Activated effector memory CD4-positive, alpha-beta T cell treated with Interleukin-2 at 50 U/mL for 16 hours (primary cell): ENCODE measurements around the gene SPATA24.
"Not testable (repeated sequence)": the region's sequence is repeated elsewhere in the genome, so short reads cannot be mapped to it uniquely, and the experiment has no call there.

ENCODE experiments used
- DNase-seq: peaks from one replicate; pipeline ENCODE4 v3.0.0-alpha.2; 2020

The SPATA24 gene, protein sequence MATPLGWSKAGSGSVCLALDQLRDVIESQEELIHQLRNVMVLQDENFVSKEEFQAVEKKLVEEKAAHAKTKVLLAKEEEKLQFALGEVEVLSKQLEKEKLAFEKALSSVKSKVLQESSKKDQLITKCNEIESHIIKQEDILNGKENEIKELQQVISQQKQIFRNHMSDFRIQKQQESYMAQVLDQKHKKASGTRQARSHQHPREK

DNA sequence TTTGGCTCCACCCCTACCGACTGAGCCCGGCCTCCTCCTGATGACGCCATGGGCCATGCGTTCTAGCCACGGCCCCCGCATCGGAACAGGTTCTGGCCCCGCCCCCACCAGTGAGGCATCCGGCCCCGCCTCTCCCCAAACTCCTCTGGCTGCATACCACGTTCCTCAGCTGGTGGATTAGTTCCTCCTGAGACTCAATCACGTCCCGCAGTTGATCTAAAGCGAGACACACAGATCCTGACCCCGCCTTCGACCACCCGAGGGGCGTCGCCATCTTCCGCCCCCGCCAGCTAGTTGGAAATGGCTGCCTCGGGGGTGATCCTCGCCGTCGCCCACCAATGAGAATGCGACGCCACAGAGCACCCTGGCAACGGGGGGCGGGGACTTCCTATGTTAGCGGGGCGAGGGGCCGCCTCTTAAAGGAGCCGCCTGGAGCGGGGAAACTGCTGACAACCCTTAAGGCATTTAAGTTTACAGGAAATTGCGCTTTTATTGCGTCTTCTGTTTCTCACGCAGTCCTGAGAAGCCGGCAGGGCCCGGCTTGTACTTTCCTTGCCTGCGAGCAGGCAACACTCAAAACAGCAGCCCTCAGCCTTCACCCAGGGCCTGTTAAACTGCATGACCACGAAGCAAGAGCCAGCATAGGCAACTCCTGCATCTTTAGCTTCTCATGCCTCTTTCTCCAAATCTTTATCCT, at the start of gene SPATA24:
Gene SPATA24, minus strand, starts transcription at position 303 of the 697 bp plus-strand sequence. Its CDS starts 29 bp downstream, at position 274.
- peak; percentile 97 for DNase-seq

DNA sequence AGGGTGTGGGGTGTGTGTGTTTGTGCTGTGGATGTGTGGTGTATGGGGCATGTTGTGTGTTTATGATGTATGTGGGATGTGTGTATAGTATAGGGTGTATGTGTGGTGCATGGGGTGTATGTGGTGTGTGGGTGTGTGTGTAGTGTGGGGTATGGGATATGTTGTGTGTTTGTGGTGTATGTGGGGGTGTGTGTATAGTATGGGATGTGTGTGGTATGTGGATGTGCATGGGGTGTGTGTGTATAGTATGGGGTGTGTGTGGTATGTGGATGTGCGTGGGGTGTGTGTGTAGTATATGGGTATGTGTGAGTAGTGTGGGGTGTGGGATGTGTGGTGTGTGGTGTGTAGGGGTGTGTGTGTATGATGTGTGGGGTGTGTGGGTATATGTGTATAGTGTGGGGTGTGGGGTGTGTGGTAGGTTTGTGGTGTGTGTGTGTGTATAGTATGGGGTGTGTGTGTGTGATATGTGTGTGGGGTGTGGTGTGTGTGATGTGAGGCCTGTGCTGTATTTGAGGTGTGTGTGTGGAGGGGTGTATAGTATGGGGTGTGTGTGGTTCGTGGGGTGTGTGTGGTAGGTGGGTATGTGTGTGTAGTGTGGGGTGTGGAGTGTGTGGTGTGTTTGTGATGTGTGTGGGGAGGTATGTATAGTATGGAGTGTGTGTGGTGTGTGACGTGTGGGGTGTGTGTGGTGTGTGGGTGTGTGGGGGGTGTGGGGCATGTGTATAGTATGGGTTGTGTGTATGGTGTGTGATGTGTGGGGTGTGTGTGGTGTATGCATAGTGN, 48.2 kb upstream of the SPATA24 start:
- DNase-seq, result no peak

DNA sequence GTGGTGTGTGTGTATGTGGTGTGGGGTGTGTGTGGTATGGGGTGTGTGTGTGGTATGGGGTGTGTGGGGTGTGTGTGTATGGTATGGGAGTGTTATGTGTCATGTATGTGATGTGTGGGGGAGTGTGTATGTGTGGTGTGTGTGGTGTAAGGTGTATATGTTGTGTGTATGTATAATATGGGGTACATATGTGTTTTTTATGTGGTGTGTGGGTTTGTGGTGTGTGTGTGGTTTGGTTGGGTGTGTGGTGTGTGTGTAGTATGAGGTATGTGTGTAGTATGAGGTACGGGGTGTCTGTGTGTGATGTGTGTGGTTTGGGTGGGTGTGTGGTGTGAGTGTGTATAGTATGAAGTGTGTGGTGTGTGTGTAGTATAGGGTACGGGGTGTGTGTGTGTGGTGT, 47.3 kb upstream of the SPATA24 start:
- DNase-seq, result no peak

DNA sequence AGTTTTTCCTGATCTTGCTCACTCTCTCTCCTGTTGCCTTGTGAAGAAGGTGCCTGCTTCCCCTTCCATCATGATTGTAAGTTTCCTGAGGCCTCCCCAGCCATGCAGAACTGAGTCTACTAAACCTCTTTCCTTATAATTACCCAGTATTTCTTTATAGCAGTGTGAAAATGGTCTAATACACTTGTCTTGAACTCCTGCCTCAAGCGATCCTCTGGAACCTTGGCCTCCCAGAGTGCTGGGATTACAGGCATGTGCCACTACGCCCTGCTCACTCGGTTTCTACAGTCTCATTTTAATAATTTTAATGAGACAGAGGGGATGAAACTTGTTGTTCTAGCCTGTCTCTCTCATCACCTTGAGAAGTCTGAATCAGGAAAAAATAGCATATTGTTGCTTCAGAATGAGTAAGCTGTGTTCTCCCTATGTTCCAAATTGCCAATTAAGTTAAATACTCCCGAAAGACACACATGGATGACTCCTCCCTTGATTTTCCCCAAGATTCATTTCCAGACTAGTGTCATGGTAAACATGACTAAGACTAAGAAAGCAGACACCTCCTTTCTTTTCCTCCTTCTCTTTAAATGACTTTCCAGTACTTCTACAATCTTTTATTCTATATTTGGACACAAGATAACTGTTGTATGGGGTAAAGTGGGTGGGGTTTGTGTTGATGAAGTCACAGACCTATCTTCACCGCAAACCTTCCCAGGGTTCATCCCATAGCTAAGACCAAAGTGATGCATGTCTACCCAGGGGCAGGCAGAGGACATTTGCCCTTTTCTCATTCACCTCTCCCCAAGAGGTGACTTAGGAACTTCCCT, 43.3 kb upstream of the SPATA24 start:
- DNase-seq, result no peak

DNA sequence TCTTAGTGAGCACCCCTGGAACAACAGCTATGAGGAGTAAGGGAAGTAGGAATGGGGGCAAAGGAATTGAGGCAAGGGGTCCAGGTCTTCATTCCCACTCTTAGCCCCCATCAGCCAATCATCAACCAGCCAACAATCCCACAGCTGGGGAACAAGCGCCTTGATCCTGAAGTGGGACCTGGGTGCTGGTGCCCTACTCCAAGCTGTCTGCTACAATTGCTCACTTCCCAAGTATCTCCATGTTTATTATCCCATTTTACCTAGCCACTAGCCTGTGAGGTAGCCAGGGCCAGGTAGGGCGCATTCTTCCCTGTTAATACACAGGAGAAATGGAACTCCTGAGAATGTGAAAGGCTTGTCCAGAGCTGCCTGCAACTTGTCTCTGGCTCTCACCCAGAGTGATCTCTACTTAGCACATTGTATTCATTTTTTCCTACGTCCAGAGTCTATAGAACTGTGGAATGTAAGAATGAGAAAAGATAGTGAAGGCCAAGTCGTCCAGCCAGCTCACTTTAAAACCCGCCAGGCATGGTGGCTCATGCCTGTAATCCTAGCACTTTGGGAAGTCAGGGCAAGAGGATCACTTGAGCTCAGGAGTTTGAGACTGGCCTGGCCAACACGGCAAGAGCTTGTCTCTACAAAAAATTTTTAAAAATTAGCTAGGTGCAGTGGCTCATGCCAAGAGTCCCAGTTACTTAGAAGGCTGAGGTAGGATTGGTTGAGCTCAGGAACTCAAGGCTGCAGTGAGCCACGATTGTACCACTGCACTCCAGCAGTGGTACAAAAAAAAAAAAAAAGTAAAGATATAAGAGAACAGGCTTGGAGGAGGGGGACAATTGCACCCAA, 41.7 kb upstream of the SPATA24 start:
- DNase-seq, result no peak

DNA sequence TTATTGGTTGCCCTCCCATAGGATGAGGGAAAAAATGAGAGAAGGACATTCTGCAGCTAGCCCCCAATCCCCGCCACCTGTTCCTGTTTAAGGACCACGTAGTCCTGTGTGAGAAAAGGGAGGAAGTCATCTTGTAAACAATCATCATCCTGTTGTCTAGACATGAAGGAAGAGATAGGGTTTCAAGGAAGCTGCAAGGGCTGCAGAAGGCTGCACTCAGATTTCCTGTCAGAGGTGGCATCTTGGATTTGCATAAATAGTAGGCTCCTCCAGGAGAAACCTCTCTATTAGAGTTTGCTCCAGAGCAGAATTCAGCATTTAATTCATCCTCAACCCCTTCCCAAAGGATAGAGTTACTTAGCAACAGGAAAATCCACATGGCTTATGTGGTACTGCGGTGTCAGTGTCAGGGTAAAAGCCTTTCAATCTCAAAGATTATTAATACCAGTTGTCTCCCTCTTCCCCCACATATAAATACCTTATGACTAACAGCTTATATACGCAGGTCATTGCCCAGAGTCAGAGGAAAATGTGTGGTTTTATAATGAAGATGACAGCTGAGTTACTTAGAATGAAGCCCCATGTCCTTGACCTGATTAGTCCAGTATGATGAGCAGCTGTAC, 40.1 kb upstream of the SPATA24 start:
- DNase-seq, result no peak

DNA sequence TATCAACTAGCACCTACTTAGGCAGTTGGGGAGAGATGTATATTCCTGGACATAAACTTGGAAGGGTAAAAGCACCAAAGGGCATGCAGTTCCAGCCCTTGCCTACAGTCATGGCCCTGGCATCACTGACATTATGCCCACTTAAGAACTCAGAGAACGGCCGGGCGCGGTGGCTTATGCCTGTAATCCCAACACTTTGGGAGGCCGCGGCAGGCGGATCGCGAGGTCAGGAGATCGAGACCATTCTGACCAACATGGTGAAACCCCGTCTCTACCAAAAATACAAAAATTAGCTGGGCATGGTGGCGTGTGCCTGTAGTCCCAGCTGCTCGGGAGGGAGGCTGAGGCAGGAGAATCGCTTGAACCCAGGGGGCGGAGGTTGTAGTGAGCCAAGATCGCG, 36.5 kb upstream of the SPATA24 start:
- DNase-seq, result not testable (repeated sequence)

DNA sequence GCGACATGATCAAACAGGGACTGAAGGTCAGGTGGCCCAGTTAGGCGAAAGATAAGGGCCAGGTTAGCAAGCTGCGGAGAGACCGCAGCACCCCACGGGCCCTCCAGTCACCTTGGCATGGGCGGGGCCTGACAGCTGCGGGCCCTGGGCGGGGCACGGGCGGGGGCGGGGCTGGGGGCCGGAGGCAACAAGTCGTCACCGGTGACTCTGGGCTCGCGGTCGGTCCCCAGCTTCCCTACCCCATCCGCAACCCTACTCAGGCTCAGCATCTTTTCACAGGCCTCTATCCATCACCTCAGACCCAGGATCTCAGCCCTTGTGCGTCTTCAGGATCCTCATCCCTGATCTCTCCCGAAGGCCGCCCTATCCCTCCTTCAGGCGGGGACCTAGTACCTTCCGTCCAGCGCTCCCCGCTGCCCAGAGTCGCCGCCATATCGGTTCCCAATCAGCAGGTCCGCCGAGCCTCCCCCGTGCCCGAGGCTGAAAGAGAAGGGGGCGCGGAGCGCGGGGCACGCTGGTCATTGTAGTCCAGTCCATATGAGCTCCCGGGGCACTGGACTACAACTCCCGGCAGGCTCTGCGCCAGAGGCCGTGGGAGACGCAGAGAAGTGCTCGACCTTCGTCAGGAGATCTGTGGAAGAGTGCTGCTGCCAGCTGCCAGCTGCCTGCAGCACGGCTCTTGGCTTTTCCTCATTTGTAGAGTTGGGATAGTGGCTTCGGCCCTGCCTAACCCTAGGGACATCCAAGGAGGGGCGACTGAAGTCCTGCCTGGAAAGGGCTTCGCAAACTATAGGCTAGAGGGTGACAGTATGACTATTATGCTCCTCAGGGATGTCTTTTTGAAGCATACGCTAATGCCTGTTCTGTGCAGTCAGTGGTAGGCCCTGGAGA, 35.4 kb upstream of the SPATA24 start, which contains the start of gene DNAJC18:
Gene DNAJC18, minus strand, starts transcription at position 513 of the 891 bp plus-strand sequence. Its CDS starts 80 bp downstream, at position 433.
- peak; percentile 80 for DNase-seq

DNA sequence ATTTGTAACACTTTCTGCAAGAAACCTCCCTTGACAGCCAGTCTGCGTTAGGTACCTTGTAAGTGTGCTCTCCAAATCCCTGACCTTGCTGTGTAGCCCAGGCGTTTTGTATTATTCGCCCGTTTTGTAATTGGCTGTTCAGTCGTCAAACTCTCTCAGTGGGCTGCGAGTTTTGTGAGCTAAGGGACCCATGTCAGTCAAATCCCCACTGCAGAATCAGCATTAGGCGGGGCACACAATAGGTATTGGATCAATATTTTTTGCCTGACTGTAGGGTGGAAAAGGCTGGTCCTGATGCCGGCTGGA, 34.8 kb upstream of the SPATA24 start:
- DNase-seq, result no peak

DNA sequence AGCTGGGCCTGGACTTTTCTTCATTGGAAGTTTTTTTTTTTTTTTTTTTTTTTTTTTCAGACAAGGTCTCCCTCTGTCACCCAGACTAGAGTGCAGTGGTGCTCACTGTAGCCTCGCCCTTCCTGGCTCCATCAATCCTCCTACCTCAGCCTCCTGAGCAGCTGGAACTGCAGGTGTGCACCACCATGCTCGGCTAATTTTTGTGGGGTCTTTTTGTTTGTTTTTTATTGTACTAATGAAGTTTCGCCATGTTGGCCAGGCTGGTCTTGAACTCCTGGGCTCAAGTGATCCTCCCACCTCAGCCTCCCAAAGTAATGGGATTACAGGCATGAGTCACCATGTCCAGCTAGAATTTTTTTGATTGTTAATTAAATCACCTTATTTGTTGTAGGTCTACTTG, 31.8 kb upstream of the SPATA24 start:
- no peak for DNase-seq

DNA sequence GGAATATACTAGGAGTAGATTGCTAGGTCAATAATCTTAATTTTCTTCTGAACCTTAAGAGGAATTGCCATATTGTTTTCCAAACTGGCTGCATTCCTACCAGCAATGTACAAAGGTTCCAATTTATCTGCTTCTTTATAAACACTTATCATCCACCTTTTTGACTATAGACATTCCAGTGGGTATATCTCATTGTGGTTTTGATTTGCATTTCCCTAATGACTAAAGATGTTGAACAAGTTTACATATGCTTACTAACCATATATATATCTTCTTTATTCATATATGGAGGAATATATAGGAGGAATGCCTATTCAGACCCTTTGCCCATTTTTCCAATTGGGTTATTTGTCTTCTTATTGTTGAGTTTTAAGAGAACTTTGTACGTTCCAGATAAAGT, 27.8 kb upstream of the SPATA24 start:
- DNase-seq, result no peak

DNA sequence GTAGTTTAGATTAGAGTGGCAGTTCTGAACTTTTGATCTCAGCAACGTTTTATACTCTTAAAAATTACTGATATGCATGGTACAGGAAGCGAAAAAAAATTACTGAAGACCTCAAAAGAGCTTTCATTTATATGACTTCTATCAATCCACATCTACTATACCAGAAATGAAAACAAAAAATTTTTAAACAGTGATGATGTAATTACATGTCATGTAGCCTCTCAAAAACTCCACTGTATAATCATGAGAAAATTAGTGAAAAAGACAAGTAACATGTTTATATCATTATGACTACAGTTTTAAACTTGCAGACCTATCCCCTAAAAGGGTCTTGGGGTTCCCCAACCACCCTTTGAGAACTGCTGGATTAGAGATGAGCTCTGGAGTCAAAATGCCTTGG, 26.1 kb upstream of the SPATA24 start:
- no peak for DNase-seq

DNA sequence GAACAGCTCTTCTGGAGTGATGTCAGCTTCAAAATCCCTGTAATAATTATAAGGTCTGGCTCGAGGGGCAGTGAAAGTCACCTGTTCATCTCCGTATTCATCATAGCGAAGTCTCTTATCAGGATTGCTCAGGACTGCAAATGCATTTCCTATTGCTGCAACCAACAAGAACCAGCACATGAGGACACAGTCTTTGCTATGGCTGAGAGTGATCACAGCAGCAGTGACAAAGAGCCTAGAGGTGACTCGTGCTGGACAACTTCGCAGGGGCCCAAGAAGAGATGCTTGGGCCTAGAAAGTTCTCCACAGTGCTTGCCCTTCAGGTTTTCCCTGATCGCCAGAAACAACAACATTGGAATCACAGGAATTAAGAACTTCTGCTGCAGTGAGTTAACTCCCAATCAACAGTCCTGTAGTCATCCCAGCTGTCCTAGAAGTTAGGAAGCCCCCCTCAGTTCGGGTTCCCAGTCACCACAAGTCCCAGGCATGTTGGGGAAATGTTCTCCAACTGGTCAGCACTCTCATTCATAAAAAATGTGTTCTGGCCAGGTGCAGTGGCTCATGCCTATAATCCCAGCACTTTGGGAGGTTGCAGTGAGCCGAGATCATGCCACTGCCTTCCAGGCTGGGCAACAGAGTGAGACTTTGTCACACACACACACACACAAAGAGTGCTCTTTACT, 22.5 kb upstream of the SPATA24 start:
- no peak for DNase-seq

DNA sequence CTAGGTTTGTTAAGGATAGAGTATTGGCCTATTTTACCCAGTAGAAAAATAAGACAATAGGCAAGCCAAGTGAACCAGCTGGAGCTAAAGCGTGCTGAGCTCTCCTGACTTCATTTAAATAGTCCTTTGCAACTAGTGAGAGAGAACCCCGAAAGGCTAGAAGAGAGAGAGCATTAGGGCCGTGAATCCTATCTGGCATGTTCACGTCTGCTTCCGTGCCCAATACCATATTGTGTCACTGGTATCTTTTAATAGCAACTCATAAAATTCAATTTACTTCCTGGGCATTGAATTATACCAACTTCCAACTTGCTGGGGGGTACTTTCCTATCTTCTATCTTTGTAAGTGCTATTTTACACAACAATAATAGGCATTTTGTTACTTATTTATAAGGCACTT, 21.6 kb upstream of the SPATA24 start:
- DNase-seq, result no peak

DNA sequence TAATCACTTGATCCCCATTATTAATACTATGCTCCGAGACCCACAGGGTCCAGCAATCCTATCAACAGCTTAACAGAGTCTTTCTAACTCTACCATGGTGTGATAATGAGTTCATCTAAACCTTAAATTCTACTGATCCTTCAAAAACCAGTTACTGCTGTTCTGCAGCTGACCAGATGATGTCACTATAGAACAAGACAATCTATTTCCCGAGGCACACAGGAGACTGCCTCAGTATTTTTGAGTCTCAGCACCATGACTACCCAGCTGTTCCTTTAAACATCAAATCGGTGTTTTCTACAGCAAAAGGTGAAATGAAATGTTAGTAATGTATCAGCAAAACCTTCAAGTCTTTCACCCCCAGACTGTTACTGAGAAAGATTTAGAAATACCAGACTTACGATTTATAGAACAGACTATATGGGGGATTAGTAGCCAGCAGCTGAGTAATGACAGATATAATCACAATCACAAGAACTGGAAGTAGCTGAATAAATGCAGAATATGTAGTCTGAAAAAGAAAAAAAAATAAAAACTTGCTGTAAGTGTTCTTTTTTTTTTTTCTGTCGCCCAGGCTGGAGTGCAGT, 18.5 kb upstream of the SPATA24 start:
- no peak for DNase-seq

DNA sequence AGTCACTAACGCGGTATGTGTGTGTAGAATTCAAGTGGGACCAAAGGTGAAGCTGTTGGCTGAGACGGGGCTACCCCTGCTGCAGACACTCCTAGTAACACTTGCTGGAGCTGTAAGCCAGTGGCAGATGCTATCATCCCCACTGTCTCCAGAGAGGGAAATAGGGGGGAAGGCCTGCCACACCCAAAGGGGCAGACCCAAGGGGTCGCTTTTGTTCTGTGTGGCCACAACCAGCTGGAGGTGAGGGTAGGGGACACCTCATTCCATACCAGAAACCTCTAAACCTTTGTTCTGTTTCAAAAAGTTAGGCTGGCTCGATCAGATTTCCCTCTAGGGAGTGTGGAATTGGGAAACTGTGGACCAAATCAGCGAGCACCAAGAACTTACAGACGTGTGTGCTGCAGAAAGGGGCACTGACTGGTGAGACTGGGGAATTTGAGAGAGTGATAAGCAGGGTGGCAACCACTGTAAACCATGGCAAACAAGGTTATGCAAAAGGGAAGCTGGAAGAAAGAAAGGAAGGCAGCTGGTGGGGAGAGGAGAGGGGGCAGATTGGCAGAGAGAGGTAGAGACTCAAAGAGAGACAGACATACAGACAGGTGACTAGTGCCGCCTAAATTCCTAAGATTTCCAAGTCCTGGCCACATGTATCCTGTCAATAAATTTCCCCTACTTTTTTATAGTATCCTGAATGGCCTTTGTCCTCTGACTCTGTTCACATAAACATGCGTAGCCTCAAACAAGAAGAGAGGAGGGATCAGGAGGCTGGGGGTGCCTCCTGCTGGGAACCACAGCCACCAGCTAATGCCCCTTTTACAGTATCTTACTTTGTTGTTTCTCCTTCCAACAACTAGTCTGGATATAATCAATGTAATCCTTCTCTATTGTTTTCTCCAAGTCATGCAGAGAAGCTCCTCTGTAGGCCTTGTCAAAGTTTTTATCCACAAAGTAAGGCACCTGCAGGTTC, 15.6 kb upstream of the SPATA24 start:
- DNase-seq, result no peak

DNA sequence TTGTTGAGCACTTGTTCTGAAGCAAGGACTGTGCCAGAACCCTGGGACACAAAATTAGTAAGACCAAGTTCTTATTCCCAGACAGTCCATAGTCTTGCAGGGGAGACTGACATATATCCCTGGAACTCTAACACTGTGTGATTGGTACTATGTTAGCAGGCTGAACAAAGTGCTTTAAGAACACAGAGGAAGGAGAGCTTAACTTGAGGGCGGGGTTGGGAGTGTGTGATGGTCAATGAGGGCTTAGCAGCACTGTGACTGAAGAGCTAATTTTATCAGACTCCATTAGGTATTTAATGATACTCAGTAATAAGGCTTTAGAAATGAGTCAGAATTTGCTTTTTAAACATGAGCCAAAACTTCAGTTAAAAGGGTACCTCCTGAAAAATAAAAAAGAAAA, 14.9 kb upstream of the SPATA24 start:
- no peak for DNase-seq

DNA sequence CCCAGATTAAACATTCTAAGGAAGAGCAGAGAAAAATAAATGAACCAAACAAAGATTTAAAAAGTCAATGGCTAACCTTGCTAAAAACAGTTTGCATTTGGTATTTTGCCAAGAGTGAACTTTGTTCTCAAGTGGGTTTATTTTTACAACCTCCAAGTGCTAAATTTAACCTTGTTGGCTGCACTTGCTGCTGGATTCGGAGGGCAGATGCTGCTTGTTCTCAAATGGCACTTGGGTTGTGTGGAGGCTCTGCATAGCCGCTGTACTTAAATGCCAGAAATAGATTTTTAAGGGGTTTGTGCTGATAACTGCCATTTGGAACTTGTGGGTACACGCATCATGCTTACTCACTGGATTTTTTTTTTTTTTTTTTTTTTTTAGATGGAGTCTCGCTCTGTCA, 13.3 kb upstream of the SPATA24 start:
- DNase-seq, result no peak
